Hepatocyte (in vitro differentiated cells): ENCODE data around the gene HEMK1. TPM values are rescaled to one million over a fixed set of nuclear protein-coding genes. Genes with fewer than 3 reads are reported as not detected.

ENCODE experiments used
- DNase-seq: peaks from one replicate; pipeline ENCODE4 v3.0.0-alpha.2; 2016; ENCODE audit warnings: low spot score
- H2AFZ ChIP-seq: fragments of 200-600 bp; sonication (generic); 2 replicates; pipeline ENCODE4 v1.6.0; 2016; ENCODE audit warnings: antibody characterized with exemption, mild to moderate bottlenecking
- H3K27ac ChIP-seq: fragments of 200-600 bp; sonication (generic); 2 replicates; pipeline ENCODE4 v1.5.1; 2016; ENCODE audit warnings: mild to moderate bottlenecking
- H3K27me3 ChIP-seq: fragments of 200-600 bp; sonication (generic); 2 replicates; pipeline ENCODE4 v1.6.1; 2016
- H3K36me3 ChIP-seq: fragments of 200-600 bp; sonication (generic); replicated peaks from 2 replicates; pipeline ENCODE4 v1.5.1; 2016; ENCODE audit warnings: low read depth; ENCODE audit not compliant: insufficient read depth
- H3K4me1 ChIP-seq: fragments of 200-600 bp; sonication (generic); 2 replicates; pipeline ENCODE4 v1.5.1; 2016; ENCODE audit warnings: mild to moderate bottlenecking, moderate library complexity; ENCODE audit not compliant: insufficient read depth
- H3K4me2 ChIP-seq: fragments of 200-600 bp; sonication (generic); 2 replicates; pipeline ENCODE4 v1.6.0; 2016
- H3K4me3 ChIP-seq: fragments of 200-600 bp; sonication (generic); 2 replicates; pipeline ENCODE4 v1.5.1; 2016; ENCODE audit warnings: mild to moderate bottlenecking
- H3K79me2 ChIP-seq: fragments of 200-600 bp; sonication (generic); 2 replicates; pipeline ENCODE4 v1.6.0; 2017; ENCODE audit warnings: mild to moderate bottlenecking
- H3K9me2 ChIP-seq: fragments of 200-600 bp; sonication (generic); replicated peaks from 2 replicates; pipeline ENCODE4 v1.6.0; 2017; ENCODE audit warnings: mild to moderate bottlenecking; ENCODE audit not compliant: insufficient read depth
- H3K9me3 ChIP-seq: fragments of 200-600 bp; sonication (generic); 2 replicates; pipeline ENCODE4 v1.5.1; 2016; ENCODE audit warnings: low read depth, mild to moderate bottlenecking
- H4K20me1 ChIP-seq: fragments of 200-600 bp; sonication (generic); 2 replicates; pipeline ENCODE4 v1.6.0; 2016; ENCODE audit warnings: mild to moderate bottlenecking; ENCODE audit not compliant: insufficient read depth, poor library complexity, severe bottlenecking
- EZH2 ChIP-seq: fragments of 200-600 bp; sonication (generic); IDR thresholded peaks from 2 replicates; pipeline ENCODE4 v1.6.1; 2016; ENCODE audit warnings: antibody characterized with exemption, mild to moderate bottlenecking, borderline replicate concordance
- EZH2phosphoT487 ChIP-seq: fragments of 200-600 bp; sonication (generic); IDR thresholded peaks from one replicate; pipeline ENCODE4 v1.6.1; 2018; ENCODE audit warnings: antibody characterized with exemption, mild to moderate bottlenecking, low read depth, moderate library complexity; ENCODE audit not compliant: unreplicated experiment, severe bottlenecking
- WGBS: methylation state at CpG from one replicate; pipeline ENCODE4 v1.1.6; 2016; ENCODE audit warnings: low lambda C conversion rate; ENCODE audit errors: missing lambda C conversion rate; 5-methylcytosine and 5-hydroxymethylcytosine counted together
- polyA plus RNA-seq: library from polyadenylated mRNA; unstranded; fragments of >200 nt; fragmentation: Nextera tagmentation; extraction: Ambion mirVana; gene quantifications from 2 replicates; pipeline ENCODE4 v1.2.1, GENCODE V29; 2016
- total RNA-seq: library from RNA; depleted of rRNA; stranded (reverse); fragments of >200 nt; gene quantifications from 2 replicates; pipeline ENCODE4 v1.2.3, GENCODE V29; 2014
- TF ChIP-seq, protein P1 (sequence below): fragments of 200-600 bp; sonication (generic); IDR thresholded peaks from 2 replicates; pipeline ENCODE4 v1.5.1; 2016; ENCODE audit warnings: antibody characterized with exemption, mild to moderate bottlenecking; ENCODE audit not compliant: poor library complexity

Gene HEMK1
- total and polyA plus RNA-seq, 2 experiments from 2014 or later, result 18.6 to 27.2 TPM

DNA sequence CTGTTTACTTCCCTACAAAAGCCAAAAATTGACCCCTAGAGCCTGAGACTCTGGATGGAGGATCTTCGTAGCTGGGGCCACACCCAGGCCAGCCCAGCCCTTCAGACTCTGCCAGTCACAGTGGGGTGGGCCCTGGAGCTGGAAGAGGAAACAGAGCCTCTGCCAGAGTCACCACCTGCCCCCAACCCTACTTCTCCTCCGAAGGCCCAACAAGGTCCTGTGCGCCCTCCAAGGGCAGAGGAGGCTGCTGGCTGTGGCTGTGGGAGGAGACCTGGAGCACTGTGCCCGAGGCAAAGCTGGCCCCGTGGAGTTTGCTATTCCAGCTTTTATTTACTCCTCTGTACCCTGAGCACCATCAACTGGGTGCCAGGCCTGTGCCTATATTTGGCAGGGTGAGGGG lies 23.2 kb downstream of the HEMK1 start:
- Histone ChIP-seq H3K27ac (no peak overlapping the region), H2AFZ (no peak overlapping the region), H3K4me2 (no peak overlapping the region), H3K9me2 (no peaks in the 10 kb centered on the region), H3K4me1 (peaks cover 4% of the 10 kb centered on the region), H3K79me2 (no peaks in the 10 kb centered on the region), H3K27me3 (no peaks in the 10 kb centered on the region), H3K9me3 (no peaks in the 10 kb centered on the region), H4K20me1 (no peaks in the 10 kb centered on the region), H3K36me3 (no peaks in the 10 kb centered on the region), H3K4me3 (no peak overlapping the region)
- DNase-seq, result no peak
- WGBS, result 83% methylated on average over 5 of the region's 5 CpGs
- TF ChIP-seq, protein P1, sequence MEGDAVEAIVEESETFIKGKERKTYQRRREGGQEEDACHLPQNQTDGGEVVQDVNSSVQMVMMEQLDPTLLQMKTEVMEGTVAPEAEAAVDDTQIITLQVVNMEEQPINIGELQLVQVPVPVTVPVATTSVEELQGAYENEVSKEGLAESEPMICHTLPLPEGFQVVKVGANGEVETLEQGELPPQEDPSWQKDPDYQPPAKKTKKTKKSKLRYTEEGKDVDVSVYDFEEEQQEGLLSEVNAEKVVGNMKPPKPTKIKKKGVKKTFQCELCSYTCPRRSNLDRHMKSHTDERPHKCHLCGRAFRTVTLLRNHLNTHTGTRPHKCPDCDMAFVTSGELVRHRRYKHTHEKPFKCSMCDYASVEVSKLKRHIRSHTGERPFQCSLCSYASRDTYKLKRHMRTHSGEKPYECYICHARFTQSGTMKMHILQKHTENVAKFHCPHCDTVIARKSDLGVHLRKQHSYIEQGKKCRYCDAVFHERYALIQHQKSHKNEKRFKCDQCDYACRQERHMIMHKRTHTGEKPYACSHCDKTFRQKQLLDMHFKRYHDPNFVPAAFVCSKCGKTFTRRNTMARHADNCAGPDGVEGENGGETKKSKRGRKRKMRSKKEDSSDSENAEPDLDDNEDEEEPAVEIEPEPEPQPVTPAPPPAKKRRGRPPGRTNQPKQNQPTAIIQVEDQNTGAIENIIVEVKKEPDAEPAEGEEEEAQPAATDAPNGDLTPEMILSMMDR, result no peak
- TF ChIP-seq EZH2, result no peak
- no peak for TF ChIP-seq EZH2phosphoT487

DNA sequence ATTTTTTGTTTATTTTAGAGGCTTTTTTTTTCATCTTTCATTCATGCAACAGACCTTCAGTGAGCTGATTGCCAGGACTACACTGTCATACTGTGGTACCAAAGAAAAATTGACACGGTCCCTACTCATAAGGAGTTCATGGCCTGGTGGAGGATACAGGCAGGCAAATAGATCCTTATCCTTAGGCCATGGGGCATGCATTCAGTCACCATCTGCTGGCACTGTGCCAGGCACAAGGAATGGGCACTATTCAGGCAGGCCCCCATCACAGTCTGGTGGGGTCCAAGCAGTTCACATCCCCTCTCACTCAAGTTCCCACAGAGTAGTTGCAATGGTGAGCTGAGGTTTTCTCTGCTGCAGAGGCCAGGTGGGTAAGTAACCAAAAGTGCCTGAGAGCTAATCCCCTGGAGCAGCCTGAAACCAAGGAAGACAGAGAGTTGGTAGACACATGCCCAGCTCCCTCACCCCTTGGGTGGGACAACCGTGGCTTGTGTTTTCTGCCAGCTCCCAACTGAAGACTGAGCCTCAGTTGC lies 25.0 kb downstream of the HEMK1 start:
- no peaks in the 10 kb centered on the region for H3K79me2 ChIP-seq
- no peaks in the 10 kb centered on the region for H3K9me2 ChIP-seq
- no peaks in the 10 kb centered on the region for H4K20me1 ChIP-seq
- no peaks in the 10 kb centered on the region for H3K9me3 ChIP-seq
- H3K27me3 ChIP-seq, result no peaks in the 10 kb centered on the region
- no peak for DNase-seq
- H3K4me3 ChIP-seq, result no peak overlapping the region
- TF ChIP-seq EZH2phosphoT487 (no peak), EZH2 (no peak)
- TF ChIP-seq, protein P1, result no peak
- no peaks in the 10 kb centered on the region for H3K36me3 ChIP-seq
- no peak overlapping the region for H3K27ac ChIP-seq
- WGBS, result 32% methylated on average over 2 of the region's 2 CpGs
- H2AFZ ChIP-seq, result no peak overlapping the region
- no peak overlapping the region for H3K4me2 ChIP-seq
- H3K4me1 ChIP-seq, result peaks cover 2% of the 10 kb centered on the region

DNA sequence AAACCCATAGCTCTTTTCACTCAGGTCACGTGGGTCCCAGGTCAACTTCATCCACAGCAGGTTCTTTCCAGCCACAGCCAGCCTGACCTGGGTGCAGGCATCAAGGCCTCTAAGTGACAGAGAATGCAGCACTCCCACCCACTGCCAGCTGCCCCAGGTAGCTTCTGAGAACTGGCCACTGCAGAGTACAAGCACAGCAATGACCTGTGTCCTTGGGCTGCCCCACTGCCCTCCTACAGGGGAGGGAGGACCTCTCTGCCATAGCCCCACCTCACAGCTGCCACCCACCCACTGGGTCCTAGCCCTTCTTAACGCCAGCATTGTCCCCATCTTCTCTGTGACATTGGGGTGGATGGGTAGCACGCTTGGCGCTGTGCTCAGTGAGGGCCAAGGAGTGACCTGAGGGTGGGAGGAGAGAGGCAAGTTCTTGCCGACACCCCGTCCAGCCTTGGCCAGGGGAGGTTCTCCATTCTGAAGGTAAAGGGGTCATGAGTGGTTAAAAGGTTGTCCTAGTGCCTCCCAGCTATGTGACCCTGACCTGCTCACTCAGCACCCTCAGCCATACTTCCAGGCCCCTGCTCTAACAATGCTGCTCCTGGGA lies 29.9 kb downstream of the HEMK1 start:
- Histone ChIP-seq H3K9me2 (no peaks in the 10 kb centered on the region), H3K27ac (no peak overlapping the region), H3K4me3 (no peak overlapping the region), H3K27me3 (no peaks in the 10 kb centered on the region), H2AFZ (no peak overlapping the region), H3K36me3 (no peaks in the 10 kb centered on the region), H4K20me1 (no peaks in the 10 kb centered on the region), H3K9me3 (no peaks in the 10 kb centered on the region), H3K79me2 (no peaks in the 10 kb centered on the region), H3K4me2 (no peak overlapping the region), H3K4me1 (peaks cover 29% of the 10 kb centered on the region)
- no peak for DNase-seq
- 90% methylated on average over 6 of the region's 6 CpGs for WGBS
- no peak for TF ChIP-seq EZH2
- TF ChIP-seq, protein P1, result no peak
- TF ChIP-seq EZH2phosphoT487, result no peak
